OCI-LY7 (cell line): ENCODE results near the gene MTM1. TPM values are rescaled to one million over a fixed set of nuclear protein-coding genes. Genes with fewer than 3 reads are reported as not detected.

ENCODE experiments used
- BruUV-seq: library from RNA; stranded (reverse); fragments of 400-500 nt; replicated peaks from 2 replicates; lab custom pipeline; 2021; lab: Mats Ljungman, UMichigan
- CTCF ChIA-PET: fragments of 300-600 bp; sonication (Branson Sonifier 250); formaldehyde crosslinking; loops from one replicate; lab custom pipeline; 2022; ENCODE audit warnings: antibody characterized with exemption; ENCODE audit not compliant: unreplicated experiment; lab: Charles Lee
- POLR2A ChIA-PET: fragments of 300-600 bp; sonication (Branson Sonifier 250); formaldehyde crosslinking; loops from one replicate; lab custom pipeline; 2022; ENCODE audit warnings: antibody characterized with exemption; lab: Charles Lee
- DNase-seq: peaks from one replicate; pipeline ENCODE4 v3.0.0-alpha.2; 2015; ENCODE audit warnings: low spot score
- H2AFZ ChIP-seq: fragments of 200-600 bp; sonication (generic), shearing (Covaris generic); 2 replicates; pipeline ENCODE4 v1.6.1; 2014; ENCODE audit warnings: mild to moderate bottlenecking, antibody characterized with exemption, low read length, moderate library complexity
- H3K27ac ChIP-seq: fragments of 200-600 bp; sonication (generic); 2 replicates; pipeline ENCODE4 v1.5.1; 2014; ENCODE audit warnings: mixed run types, low read depth, mild to moderate bottlenecking, moderate library complexity, low read length, inconsistent platforms; ENCODE audit not compliant: poor library complexity, severe bottlenecking
- H3K36me3 ChIP-seq: fragments of 200-600 bp; sonication (generic); 2 replicates; pipeline ENCODE4 v1.6.1; 2014; ENCODE audit warnings: mild to moderate bottlenecking, antibody characterized with exemption, low read length, moderate library complexity, mixed read lengths; ENCODE audit not compliant: insufficient read depth
- H3K4me1 ChIP-seq: fragments of 200-600 bp; sonication (generic); 2 replicates; pipeline ENCODE4 v1.5.1; 2014; ENCODE audit warnings: mild to moderate bottlenecking, low read length; ENCODE audit not compliant: insufficient read depth, poor library complexity, severe bottlenecking
- H3K4me2 ChIP-seq: fragments of 200-600 bp; sonication (generic); 2 replicates; pipeline ENCODE4 v1.6.1; 2014; ENCODE audit warnings: mild to moderate bottlenecking, low read length
- H3K4me3 ChIP-seq: fragments of 200-600 bp; sonication (generic); 2 replicates; pipeline ENCODE4 v1.5.1; 2014; ENCODE audit warnings: mild to moderate bottlenecking, low read depth, low read length; ENCODE audit not compliant: poor library complexity, severe bottlenecking
- H3K79me2 ChIP-seq: fragments of 200-600 bp; sonication (generic); 2 replicates; pipeline ENCODE4 v1.6.1; 2016; ENCODE audit warnings: low read depth, mild to moderate bottlenecking, low read length, moderate library complexity, mixed read lengths; ENCODE audit not compliant: insufficient read depth
- H3K9me2 ChIP-seq: fragments of 200-600 bp; sonication (generic); 2 replicates; pipeline ENCODE4 v1.6.1; 2016; ENCODE audit warnings: mild to moderate bottlenecking, low read length, mixed read lengths; ENCODE audit not compliant: insufficient read depth
- H3K9me3 ChIP-seq: fragments of 200-600 bp; sonication (generic); 2 replicates; pipeline ENCODE4 v1.6.1; 2014; ENCODE audit warnings: mild to moderate bottlenecking, mixed run types, low read length, mixed read lengths
- H4K20me1 ChIP-seq: fragments of 200-600 bp; sonication (generic); 2 replicates; pipeline ENCODE4 v1.6.1; 2014; ENCODE audit warnings: mild to moderate bottlenecking, antibody characterized with exemption, low read length, moderate library complexity, mixed read lengths; ENCODE audit not compliant: insufficient read depth
- EZH2phosphoT487 ChIP-seq: fragments of 200-600 bp; sonication (generic); IDR thresholded peaks from 2 replicates; pipeline ENCODE4 v1.6.1; 2018; ENCODE audit warnings: low read depth, borderline replicate concordance, mild to moderate bottlenecking, mixed run types, antibody characterized with exemption, low read length, moderate library complexity, mixed read lengths
- intact Hi-C: fragments of 100-400 bp; cut with micrococcal nuclease; formaldehyde crosslinking; loops from one replicate; pipeline ENCODE4 v1.10.0; 2022; ENCODE audit not compliant: unreplicated experiment
- total RNA-seq, 2 experiments: library from RNA; depleted of rRNA in 1 of 2; stranded (reverse); fragments of >200 nt in 1 of 2; shearing (Covaris generic) in 1 of 2; gene quantifications; 2 replicates each; pipeline ENCODE4 v1.2.3, GENCODE V29; 2014 to 2022
- TF ChIP-seq, protein P1 (sequence below): fragments of 200-600 bp; sonication (generic); conservative IDR thresholded peaks from 2 replicates; pipeline ENCODE4 v1.5.1; 2014; ENCODE audit warnings: mild to moderate bottlenecking, antibody characterized with exemption, low read length, moderate library complexity, mixed read lengths

The MTM1 gene
- total RNA-seq, 2 experiments from 2014 or later: 6.0 to 19.7 TPM

DNA sequence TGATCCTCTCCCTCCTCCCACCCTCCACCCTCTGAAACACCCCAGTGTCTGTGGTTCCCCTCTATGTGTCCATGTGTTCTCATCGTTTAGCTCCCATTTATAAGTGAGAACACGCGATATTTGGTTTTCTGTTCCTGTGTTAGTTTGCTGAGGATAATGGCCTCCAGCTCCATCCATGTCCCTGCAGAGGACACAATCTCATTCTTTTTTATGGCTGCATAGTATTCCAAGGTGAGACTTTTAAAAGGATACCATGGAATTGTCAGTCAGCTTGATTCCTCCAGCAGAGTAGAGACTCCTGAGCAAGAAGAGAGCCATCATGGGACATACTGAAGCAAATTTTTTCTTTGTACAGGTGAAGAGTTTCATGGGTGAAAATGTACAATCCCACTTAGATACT is 38.8 kb upstream of the MTM1 start:
- H3K4me3 ChIP-seq: no peak overlapping the region
- intact Hi-C loops: no loop called here
- CTCF ChIA-PET: no interaction called here
- no peak overlapping the region for H2AFZ ChIP-seq
- POLR2A ChIA-PET: no interaction called here
- TF ChIP-seq, protein P1, sequence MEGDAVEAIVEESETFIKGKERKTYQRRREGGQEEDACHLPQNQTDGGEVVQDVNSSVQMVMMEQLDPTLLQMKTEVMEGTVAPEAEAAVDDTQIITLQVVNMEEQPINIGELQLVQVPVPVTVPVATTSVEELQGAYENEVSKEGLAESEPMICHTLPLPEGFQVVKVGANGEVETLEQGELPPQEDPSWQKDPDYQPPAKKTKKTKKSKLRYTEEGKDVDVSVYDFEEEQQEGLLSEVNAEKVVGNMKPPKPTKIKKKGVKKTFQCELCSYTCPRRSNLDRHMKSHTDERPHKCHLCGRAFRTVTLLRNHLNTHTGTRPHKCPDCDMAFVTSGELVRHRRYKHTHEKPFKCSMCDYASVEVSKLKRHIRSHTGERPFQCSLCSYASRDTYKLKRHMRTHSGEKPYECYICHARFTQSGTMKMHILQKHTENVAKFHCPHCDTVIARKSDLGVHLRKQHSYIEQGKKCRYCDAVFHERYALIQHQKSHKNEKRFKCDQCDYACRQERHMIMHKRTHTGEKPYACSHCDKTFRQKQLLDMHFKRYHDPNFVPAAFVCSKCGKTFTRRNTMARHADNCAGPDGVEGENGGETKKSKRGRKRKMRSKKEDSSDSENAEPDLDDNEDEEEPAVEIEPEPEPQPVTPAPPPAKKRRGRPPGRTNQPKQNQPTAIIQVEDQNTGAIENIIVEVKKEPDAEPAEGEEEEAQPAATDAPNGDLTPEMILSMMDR: no peak
- TF ChIP-seq EZH2phosphoT487: no peak
- H3K36me3 ChIP-seq: no peaks in the 10 kb centered on the region
- H3K79me2 ChIP-seq: no peaks in the 10 kb centered on the region
- no peaks in the 10 kb centered on the region for H3K4me1 ChIP-seq
- no peaks in the 10 kb centered on the region for H3K9me2 ChIP-seq
- H3K27ac ChIP-seq: no peak overlapping the region
- no peaks in the 10 kb centered on the region for H4K20me1 ChIP-seq
- no peak overlapping the region for H3K4me2 ChIP-seq
- DNase-seq: no peak
- no TSS peak for BruUV-seq
- no peaks in the 10 kb centered on the region for H3K9me3 ChIP-seq

DNA sequence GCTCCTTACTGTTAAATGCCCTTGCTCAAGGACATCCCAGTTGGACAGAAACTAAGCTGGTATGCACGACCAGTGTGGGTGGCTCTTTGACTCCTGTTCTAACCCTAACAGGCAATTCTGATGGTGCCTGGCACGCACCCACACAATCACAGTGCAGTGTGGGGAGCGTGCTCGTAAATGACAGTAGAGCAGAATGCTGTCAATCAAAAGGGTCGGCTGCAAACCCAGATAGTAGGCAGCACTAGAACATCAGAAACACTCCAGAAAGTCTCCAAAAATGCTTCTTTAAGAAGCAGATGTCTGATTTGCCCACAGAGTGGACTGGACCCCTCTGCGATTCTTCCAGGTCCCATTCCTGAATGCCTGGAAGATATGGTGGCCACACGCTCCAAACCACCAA is 37.6 kb upstream of the MTM1 start:
- Histone ChIP-seq H3K4me3 (no peak overlapping the region), H3K4me1 (no peaks in the 10 kb centered on the region), H4K20me1 (no peaks in the 10 kb centered on the region), H3K9me3 (no peaks in the 10 kb centered on the region), H3K79me2 (no peaks in the 10 kb centered on the region), H3K9me2 (no peaks in the 10 kb centered on the region), H2AFZ (no peak overlapping the region), H3K27ac (no peak overlapping the region), H3K36me3 (no peaks in the 10 kb centered on the region), H3K4me2 (no peak overlapping the region)
- no TSS peak for BruUV-seq
- CTCF ChIA-PET: no interaction called here
- no peak for DNase-seq
- POLR2A ChIA-PET: no interaction called here
- intact Hi-C loops: no loop called here
- TF ChIP-seq, protein P1: no peak
- TF ChIP-seq EZH2phosphoT487: no peak

DNA sequence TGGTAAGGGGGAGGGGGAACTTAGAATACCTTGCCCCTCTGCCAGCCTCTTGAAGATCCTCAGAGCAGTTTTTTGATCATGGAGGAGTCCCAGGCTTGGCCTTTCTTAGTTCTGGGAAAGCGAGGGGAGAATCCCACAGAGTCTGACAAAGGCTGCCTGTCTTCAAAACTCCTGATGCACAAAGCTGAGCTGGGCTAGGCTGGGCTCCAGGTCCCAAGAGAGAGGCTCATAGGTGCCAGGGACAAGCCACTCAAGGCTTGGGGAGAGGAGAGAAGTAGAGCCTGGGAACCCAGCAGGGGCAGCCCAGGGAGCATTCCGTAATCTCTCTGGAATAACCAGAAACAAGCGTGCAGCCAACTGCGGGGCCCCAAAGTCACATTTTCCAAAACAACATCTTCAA is 37.0 kb upstream of the MTM1 start:
- Histone ChIP-seq H3K36me3 (no peaks in the 10 kb centered on the region), H3K9me3 (no peaks in the 10 kb centered on the region), H3K9me2 (no peaks in the 10 kb centered on the region), H3K4me1 (no peaks in the 10 kb centered on the region), H3K79me2 (no peaks in the 10 kb centered on the region), H4K20me1 (no peaks in the 10 kb centered on the region), H3K4me3 (no peak overlapping the region), H3K4me2 (no peak overlapping the region), H3K27ac (no peak overlapping the region), H2AFZ (no peak overlapping the region)
- POLR2A ChIA-PET: no interaction called here
- no peak for TF ChIP-seq EZH2phosphoT487
- TF ChIP-seq, protein P1: no peak
- no peak for DNase-seq
- BruUV-seq: no TSS peak
- intact Hi-C loops: no loop called here
- CTCF ChIA-PET: no interaction called here
